Suppressor macrophage treated with lipopolysaccharide for 4 hours (primary cell): ENCODE data around the gene MBTPS1.

Experiments used
- DNase-seq: peaks from one replicate; pipeline ENCODE4 v3.0.0-alpha.2; 2020

Gene MBTPS1

GRCh38 chr16:84071121-84071520, 45.6 kb downstream of the MBTPS1 start:
- peak; percentile 32 for DNase-seq

GRCh38 chr16:84069540-84069939, 47.2 kb downstream of the MBTPS1 start:
- DNase-seq = peak; percentile 88

DNA sequence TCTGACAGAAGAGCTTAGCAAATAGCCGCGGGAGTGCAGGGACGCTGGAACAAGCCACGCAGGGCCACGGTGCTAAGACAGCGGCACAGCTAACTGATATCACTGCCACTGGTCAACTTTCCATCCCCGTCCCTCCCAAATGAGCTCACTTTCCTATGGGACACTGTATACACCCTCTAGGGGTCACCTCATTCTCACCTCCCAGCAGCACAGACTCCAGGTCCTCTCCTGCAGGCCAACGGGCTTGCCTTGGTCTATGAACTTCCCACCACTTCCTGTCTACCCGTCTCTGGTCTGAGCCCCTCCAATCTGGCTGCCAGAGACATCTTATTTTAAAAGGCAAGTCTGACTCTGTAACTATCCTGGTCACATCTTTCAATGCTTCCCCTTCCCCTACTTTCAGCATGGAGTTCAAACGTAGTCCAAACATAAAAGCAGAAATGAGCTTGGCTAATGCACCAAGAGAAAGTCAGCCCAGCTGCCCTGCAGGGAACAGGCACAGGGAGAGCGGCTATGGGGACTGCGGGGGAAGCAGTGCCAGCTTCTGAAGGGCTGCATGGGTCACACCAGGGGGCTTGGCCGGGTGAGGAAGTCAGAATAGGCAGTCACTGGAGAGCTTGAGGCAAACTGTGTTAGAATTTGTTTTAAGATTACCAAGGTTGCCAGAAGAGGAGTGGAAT, 47.8 kb downstream of the MBTPS1 start:
- peak; percentile 72 for DNase-seq

- no peak for DNase-seq
Measured at GRCh38 chr16:84068041-84068440, 48.7 kb downstream of the MBTPS1 start.

GRCh38 chr16:84067640-84068039, 49.1 kb downstream of the MBTPS1 start:
- DNase-seq = no peak

- DNase-seq = peak; percentile 61
Measured at GRCh38 chr16:84065536-84066132, 51.1 kb downstream of the MBTPS1 start.

GRCh38 chr16:84063980-84064379, 52.8 kb downstream of the MBTPS1 start:
- no peak for DNase-seq

- DNase-seq = peak; percentile 81
Measured at GRCh38 chr16:84062734-84063640, 53.8 kb downstream of the MBTPS1 start.

DNA sequence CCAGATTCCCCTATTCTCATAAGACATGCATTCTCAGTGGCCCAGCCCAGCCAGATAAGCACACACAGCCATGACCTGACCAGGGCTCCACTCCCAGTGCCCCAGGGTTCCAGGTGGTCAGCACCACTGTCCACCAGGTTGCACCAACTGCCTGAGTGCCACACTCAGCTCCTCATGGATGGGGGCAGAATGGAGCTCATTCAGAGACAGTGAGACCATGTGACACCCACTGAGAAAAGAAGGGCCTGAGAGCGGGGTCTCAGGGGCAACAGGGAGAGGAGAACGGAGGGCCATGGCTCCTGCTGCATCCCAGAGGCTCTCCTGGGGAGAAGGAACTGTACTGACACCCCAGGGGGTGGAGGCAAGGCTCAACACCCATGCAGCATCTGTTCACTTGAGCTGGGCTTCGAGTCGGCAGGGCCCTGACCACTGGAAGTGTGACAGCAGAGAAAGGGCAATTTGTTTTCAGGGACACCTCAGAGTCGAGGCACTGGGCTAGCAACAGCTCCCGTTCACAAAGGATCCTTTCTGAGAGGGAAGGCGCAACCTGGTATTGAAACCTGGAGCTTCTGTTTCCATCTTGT, 55.4 kb downstream of the MBTPS1 start:
- DNase-seq = no peak

- no peak for DNase-seq
Measured at GRCh38 chr16:84059946-84060901, 56.5 kb downstream of the MBTPS1 start.

DNA sequence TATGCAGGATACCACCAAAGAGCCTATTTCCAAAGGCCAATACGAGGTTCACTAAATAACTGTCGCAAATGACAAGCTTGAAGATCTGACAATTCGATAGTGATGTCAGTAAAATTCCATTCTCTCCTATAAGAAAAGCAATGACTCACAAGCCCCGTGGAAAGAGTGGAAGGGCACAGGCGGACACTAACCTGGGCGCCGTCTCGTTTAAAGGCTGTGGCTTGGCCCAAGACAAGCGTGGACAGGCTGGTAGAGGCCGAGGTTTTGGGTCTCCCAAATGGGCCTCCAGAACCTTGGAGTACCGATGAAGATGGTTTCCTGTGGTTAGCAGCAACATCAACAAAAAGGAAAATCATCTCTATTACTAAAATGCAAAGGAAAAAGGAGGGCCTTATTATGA, 57.6 kb downstream of the MBTPS1 start:
- DNase-seq = no peak

DNA sequence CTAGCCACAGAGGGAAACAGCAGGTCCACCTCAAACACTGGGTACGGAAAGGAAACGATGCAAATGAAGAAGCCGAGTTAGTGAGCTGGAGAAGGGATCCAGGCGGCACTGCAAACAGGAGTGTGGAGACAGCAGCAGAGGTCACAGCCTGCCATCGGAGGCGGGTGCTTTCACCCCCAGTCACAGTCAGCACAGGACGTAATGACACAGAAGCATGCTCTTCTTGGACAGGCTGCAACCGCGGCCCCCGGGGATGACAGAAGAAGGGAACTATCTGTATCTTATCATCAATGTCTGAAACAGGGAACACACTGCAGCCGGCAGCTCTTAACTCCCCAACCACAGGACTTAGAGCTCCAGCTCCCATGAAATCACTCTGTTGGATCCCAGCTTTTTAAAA, 58.1 kb downstream of the MBTPS1 start:
- no peak for DNase-seq

DNA sequence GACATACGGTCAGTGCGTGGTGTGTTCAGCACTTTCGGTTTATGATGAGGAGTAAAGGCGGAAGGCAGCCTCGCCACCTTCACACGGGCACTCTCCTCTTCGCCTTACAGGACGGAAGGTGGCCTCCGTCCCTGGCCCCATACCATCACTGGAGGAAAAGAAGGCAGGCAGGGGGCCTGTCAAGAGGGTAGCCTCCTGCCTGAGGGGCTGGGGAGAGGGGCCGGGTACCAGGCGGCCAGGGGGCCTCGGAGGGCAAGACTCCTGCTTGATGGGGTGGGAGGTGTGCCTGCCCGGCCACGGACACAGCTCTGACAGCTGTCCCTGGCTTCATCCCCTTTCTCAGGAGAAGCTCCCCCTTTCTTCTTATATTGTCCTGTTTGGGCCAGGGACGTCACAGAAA, 58.5 kb downstream of the MBTPS1 start:
- DNase-seq = no peak

GRCh38 chr16:84056933-84057332, 59.8 kb downstream of the MBTPS1 start:
- no peak for DNase-seq

- no peak for DNase-seq
Measured at GRCh38 chr16:84055801-84056634, 60.7 kb downstream of the MBTPS1 start.

DNA sequence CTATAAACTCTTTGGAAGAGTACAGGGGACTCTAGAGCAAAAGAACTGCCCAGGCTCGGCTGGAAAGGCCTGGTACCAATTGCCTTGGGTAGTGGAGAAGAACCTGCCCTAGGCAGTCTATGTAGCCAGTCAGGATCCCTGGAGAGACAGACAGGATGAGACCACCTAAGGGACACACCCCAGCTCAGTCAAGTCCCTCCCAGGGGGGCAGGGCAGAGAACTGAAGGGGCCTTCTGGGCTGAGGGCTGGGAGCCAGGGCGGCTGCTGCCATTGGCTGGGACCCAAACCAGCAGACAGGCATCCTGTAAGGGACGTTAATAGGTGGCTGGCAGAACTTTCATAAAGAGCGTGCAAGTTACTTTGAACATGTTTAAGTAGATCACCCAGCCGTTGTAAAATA, 61.4 kb downstream of the MBTPS1 start:
- DNase-seq = no peak

DNA sequence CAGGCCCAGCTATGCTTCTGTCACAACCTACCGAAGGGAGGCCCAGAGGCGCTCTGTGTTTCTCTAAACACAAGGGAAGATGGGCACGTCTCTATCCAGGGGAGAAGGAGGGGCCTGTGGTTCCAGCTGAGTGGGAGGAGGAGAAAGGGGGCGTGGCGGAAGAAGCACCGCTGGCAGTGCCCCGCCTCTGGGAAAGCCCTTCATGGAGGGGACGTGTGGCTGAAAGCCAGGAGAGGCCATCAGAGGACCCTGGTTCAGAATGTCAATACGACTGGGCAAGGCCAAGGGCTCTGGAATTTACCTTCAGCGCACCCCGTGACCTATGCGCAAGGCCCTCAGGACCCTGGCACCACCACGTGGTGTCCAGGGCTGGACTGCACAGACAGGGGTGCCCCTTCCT, 61.8 kb downstream of the MBTPS1 start:
- DNase-seq = no peak

GRCh38 chr16:84054271-84054670, 62.5 kb downstream of the MBTPS1 start:
- DNase-seq = no peak

DNA sequence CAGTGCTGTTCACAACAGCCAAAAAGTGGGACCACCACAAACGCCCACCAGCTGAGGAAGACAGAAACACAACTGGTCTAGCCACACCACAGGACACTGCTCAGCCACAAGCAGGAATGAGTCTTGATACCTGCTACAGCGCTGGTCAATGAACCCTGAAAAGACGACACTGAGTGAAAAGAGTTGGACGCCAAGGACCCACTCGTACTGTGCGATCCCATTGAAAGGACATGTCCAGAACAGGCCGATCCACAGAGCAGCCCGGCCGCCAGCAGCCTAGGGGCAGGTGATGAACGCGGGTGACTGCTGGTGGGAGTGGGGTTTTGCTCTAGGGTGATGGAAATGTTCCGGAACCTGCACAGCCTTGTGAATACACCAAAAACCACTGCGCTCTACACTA, 63.5 kb downstream of the MBTPS1 start:
- no peak for DNase-seq

DNA sequence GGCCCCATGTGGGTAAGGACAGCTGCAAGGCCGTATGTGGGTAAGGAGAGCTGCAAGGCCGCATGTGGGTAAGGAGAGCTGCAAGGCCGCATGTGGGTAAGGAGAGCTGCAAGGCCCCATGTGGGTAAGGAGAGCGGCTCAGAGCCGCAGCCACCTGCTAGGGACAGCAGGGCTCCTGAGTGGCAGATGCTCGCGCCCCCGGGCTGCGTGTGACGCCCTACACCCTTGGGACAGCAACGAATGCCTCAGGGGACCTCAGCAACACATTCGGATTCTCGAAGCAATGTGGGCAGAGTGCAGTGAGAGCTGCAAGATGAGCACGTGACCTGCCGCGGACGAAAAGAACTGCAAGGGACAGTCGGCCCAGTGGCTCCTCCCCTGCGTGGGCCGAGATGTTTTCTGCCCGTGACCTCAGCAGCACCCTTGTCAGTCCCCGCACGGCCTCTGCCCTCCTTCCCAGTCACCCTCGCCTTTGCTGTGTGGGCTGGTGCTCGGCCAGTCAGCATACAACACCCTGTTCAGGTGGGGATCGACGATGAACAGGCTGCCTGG, 64.6 kb downstream of the MBTPS1 start:
- no peak for DNase-seq

DNA sequence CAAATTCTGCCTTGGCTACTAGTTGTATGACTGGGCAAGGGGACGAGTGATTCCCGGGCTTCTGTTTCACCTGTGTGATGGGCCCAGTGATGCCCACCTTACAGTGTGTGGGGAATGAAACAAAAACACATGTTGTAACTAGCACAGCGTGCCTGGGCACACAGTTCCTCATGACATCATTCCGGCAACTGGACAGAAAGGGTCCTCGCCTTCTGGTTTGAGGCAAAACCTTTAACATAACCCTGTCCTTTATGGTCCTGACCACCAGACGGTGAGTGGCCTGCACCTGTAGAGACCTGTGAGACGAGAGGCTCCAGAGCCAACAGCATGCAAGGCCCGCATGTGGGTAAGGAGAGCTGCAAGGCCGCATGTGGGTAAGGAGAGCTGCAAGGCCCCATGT, 66.4 kb downstream of the MBTPS1 start:
- no peak for DNase-seq
